Renal pelvis (tissue), 4 donors: ENCODE data around the gene PERCC1. TPM values are rescaled to one million over a fixed set of nuclear protein-coding genes. Genes with fewer than 3 reads are reported as not detected.
A peak's percentile ranks its signal among the peaks of the same experiment; 100 is the strongest.
"Not testable (repeated sequence)": the region's sequence is repeated elsewhere in the genome, so short reads cannot be mapped to it uniquely, and the experiment has no call there.

Experiments
- DNase-seq: peaks from one replicate; pipeline ENCODE4 v3.0.0-alpha.2; 2013
- polyA plus RNA-seq, 3 donors: library from polyadenylated mRNA; unstranded; fragments of 120-200 nt; gene quantifications; one replicate each; pipeline ENCODE4 v1.2.1, GENCODE V29; 2013; ENCODE audit not compliant: insufficient read length in 3 of 3

The PERCC1 gene
- polyA plus RNA-seq, 3 donors: 0.21 to 0.25 TPM; not detected in 1

GRCh38 chr16:1468426-1468810, 37.5 kb downstream of the PERCC1 start:
- DNase-seq: no peak

GRCh38 chr16:1469141-1469540, 38.3 kb downstream of the PERCC1 start:
- not testable (repeated sequence) for DNase-seq

GRCh38 chr16:1469693-1470201, 38.9 kb downstream of the PERCC1 start:
- DNase-seq: no peak

GRCh38 chr16:1470481-1471251, 39.8 kb downstream of the PERCC1 start:
- no peak for DNase-seq

- no peak for DNase-seq
Observed at GRCh38 chr16:1471569-1472194, 40.8 kb downstream of the PERCC1 start.

- no peak for DNase-seq
Observed at GRCh38 chr16:1472974-1473373, 42.1 kb downstream of the PERCC1 start.

GRCh38 chr16:1474082-1474795, 43.4 kb downstream of the PERCC1 start:
- DNase-seq: no peak

GRCh38 chr16:1474796-1475551, 44.1 kb downstream of the PERCC1 start, which contains the start of gene CLCN7:
Gene CLCN7 (minus strand): TSS chr16:1475028. CDS start chr16:1474974, 54 bp downstream.
- peak; percentile 83 for DNase-seq

- DNase-seq: no peak
Observed at GRCh38 chr16:1475552-1476114, 44.8 kb downstream of the PERCC1 start.

- no peak for DNase-seq
Observed at GRCh38 chr16:1477033-1477432, 46.2 kb downstream of the PERCC1 start.

GRCh38 chr16:1478937-1479336, 48.1 kb downstream of the PERCC1 start:
- not testable (repeated sequence) for DNase-seq

- DNase-seq: no peak
Observed at GRCh38 chr16:1481906-1482835, 51.3 kb downstream of the PERCC1 start.

Other genes starting within 250 kb of the PERCC1 start
- 1 to 10 TPM in 2 of 3 donors, under 1 TPM in 1; 0.93 to 2.3 (median 1.1) TPM for gene TPSG1, start 205.8 kb upstream of the PERCC1 start, polyA plus RNA-seq
- under 1 TPM in 2 of 3 donors, not detected in 1; 0.19 to 0.22 TPM for gene TPSB2, start 200.9 kb upstream of the PERCC1 start, polyA plus RNA-seq
- gene TPSAB1, start 190.4 kb upstream of the PERCC1 start, polyA plus RNA-seq: under 1 TPM in 1 of 3 donors, not detected in 2; 0.38 TPM
- gene TPSD1, start 175.0 kb upstream of the PERCC1 start, polyA plus RNA-seq: under 1 TPM in 1 of 3 donors, not detected in 2; 0.32 TPM
- 100 to 1,000 TPM; 147 to 171 (median 165) TPM for gene UBE2I, start 121.4 kb upstream of the PERCC1 start, polyA plus RNA-seq
- gene BAIAP3, start 97.4 kb upstream of the PERCC1 start, polyA plus RNA-seq: 1 to 10 TPM; 5.9 to 7.8 (median 7.0) TPM
- gene TSR3, start 79.2 kb upstream of the PERCC1 start, polyA plus RNA-seq: 10 to 100 TPM; 49.9 to 66.4 (median 61.6) TPM
- gene GNPTG, start 79.1 kb upstream of the PERCC1 start, polyA plus RNA-seq: 10 to 100 TPM; 68.7 to 72.9 (median 72.4) TPM
- gene UNKL, start 16.4 kb upstream of the PERCC1 start, polyA plus RNA-seq: 10 to 100 TPM; 15.5 to 24.9 (median 24.1) TPM
- gene UQCC4, start 10.3 kb upstream of the PERCC1 start, polyA plus RNA-seq: 10 to 100 TPM; 12.9 to 17.7 (median 14.6) TPM
- gene CCDC154, start 13.5 kb downstream of the PERCC1 start, polyA plus RNA-seq: 1 to 10 TPM; 2.3 to 4.4 (median 3.9) TPM
- 10 to 100 TPM; 53.4 to 61.1 (median 59.1) TPM for gene CLCN7, start 44.0 kb downstream of the PERCC1 start, polyA plus RNA-seq
- gene PTX4, start 57.9 kb downstream of the PERCC1 start, polyA plus RNA-seq: not detected
- 10 to 100 TPM; 42.3 to 47.9 (median 43.6) TPM for gene TELO2, start 62.3 kb downstream of the PERCC1 start, polyA plus RNA-seq
- 10 to 100 TPM; 17.6 to 25.8 (median 24.7) TPM for gene TMEM204, start 102.6 kb downstream of the PERCC1 start, polyA plus RNA-seq
- gene IFT140, start 181.0 kb downstream of the PERCC1 start, polyA plus RNA-seq: 10 to 100 TPM; 43.3 to 48.3 (median 46.2) TPM
- gene CRAMP1, start 181.3 kb downstream of the PERCC1 start, polyA plus RNA-seq: 10 to 100 TPM; 16.6 to 30.6 (median 30.2) TPM
- 10 to 100 TPM; 75.4 to 83.3 (median 78.9) TPM for gene JPT2, start 247.2 kb downstream of the PERCC1 start, polyA plus RNA-seq